GM12878 (cell line): Measurements from ENCODE around the gene SMG5. TPM values are rescaled to one million over a fixed set of nuclear protein-coding genes. Genes with fewer than 3 reads are reported as not detected.

ENCODE experiments used
- ATAC-seq: fragments of 200-7000 bp; cut with Tn5 transposase; 3 replicates; pipeline ENCODE4 v1.9.1; 2020; ENCODE audit warnings: mild to moderate bottlenecking, moderate library complexity
- BruUV-seq: library from RNA; stranded (reverse); fragments of 400-500 nt; replicated peaks from 2 replicates; lab custom pipeline; 2021; lab: Mats Ljungman, UMichigan
- CTCF ChIA-PET: fragments of 300-600 bp; sonication (Branson Sonifier 250); formaldehyde crosslinking; extraction: SDS; loops from one replicate; lab custom pipeline; 2021; ENCODE audit warnings: inconsistent platforms; lab: Yijun Ruan, JAX
- POLR2A ChIA-PET: fragments of 350-600 bp; formaldehyde crosslinking; extraction: SDS; loops from one replicate; lab custom pipeline; 2021; ENCODE audit warnings: inconsistent platforms; lab: Charles Lee
- RAD21 ChIA-PET: fragments of 300-600 bp; sonication (Branson Sonifier 250); formaldehyde crosslinking; loops from one replicate; lab custom pipeline; 2023; ENCODE audit warnings: antibody characterized with exemption; ENCODE audit not compliant: unreplicated experiment; lab: Charles Lee
- SMC1A ChIA-PET: fragments of 300-600 bp; sonication (Branson Sonifier 250); formaldehyde crosslinking; loops from one replicate; lab custom pipeline; 2023; ENCODE audit not compliant: unreplicated experiment, uncharacterized antibody; lab: Charles Lee
- DNase-seq: peaks from one replicate; pipeline ENCODE4 v3.0.0-alpha.2; 2011; ENCODE audit warnings: low read depth, low spot score
- FAIRE-seq: peaks from 3 replicates; lab custom pipeline; 2011; peaks lifted over from hg19 to GRCh38; lab: Jason Lieb, UNC
- H2AFZ ChIP-seq: 2 replicates; pipeline ENCODE4 v1.6.0; 2011; ENCODE audit warnings: low read depth, low read length, control low read depth; ENCODE audit not compliant: control insufficient read depth
- H3K27ac ChIP-seq: 2 replicates; pipeline ENCODE4 v1.5.1; 2011; ENCODE audit warnings: control low read depth; ENCODE audit not compliant: control insufficient read depth, insufficient read depth
- H3K27me3 ChIP-seq, 2 experiments: replicated peaks in 1 of 2; 2 replicates each; pipeline versions ENCODE4 v1.6.0 to v1.6.1; 2011; ENCODE audit warnings: low read length in 1 of 2; ENCODE audit not compliant: control insufficient read depth in 2 of 2, insufficient read depth in 2 of 2
- H3K36me3 ChIP-seq, 2 experiments: 2 replicates each; pipeline ENCODE4 v1.5.1; 2011; ENCODE audit warnings: low read length in 1 of 2; ENCODE audit not compliant: control insufficient read depth in 2 of 2, insufficient read depth in 2 of 2
- H3K4me1 ChIP-seq: 2 replicates; pipeline ENCODE4 v1.6.1; 2011; ENCODE audit warnings: mild to moderate bottlenecking, low read length, moderate library complexity, mixed read lengths; ENCODE audit not compliant: control insufficient read depth, insufficient read depth
- H3K4me2 ChIP-seq: 2 replicates; pipeline ENCODE4 v1.6.0; 2011; ENCODE audit warnings: control low read depth; ENCODE audit not compliant: control insufficient read depth, insufficient read depth
- H3K4me3 ChIP-seq: fragments of 200-600 bp; sonication (generic); 2 replicates; pipeline ENCODE4 v1.5.1; 2016
- H3K79me2 ChIP-seq: 2 replicates; pipeline ENCODE4 v1.6.0; 2011; ENCODE audit warnings: low read length; ENCODE audit not compliant: control insufficient read depth, insufficient read depth
- H3K9ac ChIP-seq: 2 replicates; pipeline ENCODE4 v1.8.0; 2011; ENCODE audit warnings: low read length, control low read depth, mixed read lengths; ENCODE audit not compliant: control insufficient read depth, insufficient read depth
- H3K9me3 ChIP-seq: replicated peaks from 3 replicates; pipeline ENCODE4 v1.5.1; 2011; ENCODE audit warnings: mild to moderate bottlenecking, low read length; ENCODE audit not compliant: control insufficient read depth, insufficient read depth
- H4K20me1 ChIP-seq: 2 replicates; pipeline ENCODE4 v1.6.0; 2011; ENCODE audit not compliant: control insufficient read depth, insufficient read depth
- ATF2 ChIP-seq: IDR thresholded peaks from 2 replicates; pipeline ENCODE4 v1.6.1; 2012; ENCODE audit warnings: low read length, inconsistent platforms
- BCLAF1 ChIP-seq: fragments of 450-650 bp; IDR thresholded peaks from 2 replicates; pipeline ENCODE4 v1.6.1; 2017; ENCODE audit warnings: antibody characterized with exemption, mild to moderate bottlenecking, moderate library complexity
- MEF2A ChIP-seq: IDR thresholded peaks from 2 replicates; pipeline ENCODE4 v1.6.1; 2011; ENCODE audit warnings: low read depth, mild to moderate bottlenecking, low read length, moderate library complexity; ENCODE audit not compliant: insufficient read depth
- PAX8 ChIP-seq: fragments of 450-650 bp; IDR thresholded peaks from 2 replicates; pipeline ENCODE4 v1.6.1; 2017; ENCODE audit warnings: mild to moderate bottlenecking, moderate library complexity
- SIX5 ChIP-seq: IDR thresholded peaks from 2 replicates; pipeline ENCODE4 v1.6.1; 2011; ENCODE audit warnings: mild to moderate bottlenecking, low read depth, low read length, moderate library complexity; ENCODE audit not compliant: severe bottlenecking
- SMC3 ChIP-seq: IDR thresholded peaks from 2 replicates; pipeline ENCODE4 v1.6.1; 2011; ENCODE audit warnings: low read length, improper control_type of control experiment, borderline replicate concordance
- YBX1 ChIP-seq: fragments of 450-650 bp; IDR thresholded peaks from 2 replicates; pipeline ENCODE4 v1.6.1; 2016; ENCODE audit warnings: antibody characterized with exemption
- WGBS: methylation state at CpG from one replicate; pipeline ENCODE4 v1.1.6; 2016; ENCODE audit warnings: low lambda C conversion rate; ENCODE audit not compliant: insufficient replicate concordance, insufficient coverage; ENCODE audit errors: missing lambda C conversion rate; 5-methylcytosine and 5-hydroxymethylcytosine counted together
- in situ Hi-C: fragments of 300-500 bp; cut with MboI; formaldehyde crosslinking; loops from 9 replicates; pipeline ENCODE4 v1.14.3; 2018; ENCODE audit warnings: mixed read lengths
- intact Hi-C: fragments of 100-400 bp; cut with micrococcal nuclease; formaldehyde crosslinking; loops from one replicate; pipeline ENCODE4 v1.14.2; 2022; ENCODE audit not compliant: unreplicated experiment
- polyA plus RNA-seq, 11 experiments: library from polyadenylated mRNA; depleted of rRNA in 4 of 11; unstranded in 6 of 11; stranded (reverse) in 5 of 11; fragments of >200 nt; fragmentation: Nextera tagmentation in 4 of 11; fragmentation: Illumina TruSeq in 1 of 11; extraction: Ambion mirVana in 4 of 11; extraction: Trizol in 1 of 11; gene quantifications; 1 replicate in 1 of 11; 2 replicates in 10 of 11; pipeline versions ENCODE4 v1.2.1 to v1.2.3, GENCODE V29; 2011 to 2016; ENCODE audit warnings: inconsistent platforms in 2 of 11, missing spikeins in 2 of 11, low read depth in 1 of 11
- total RNA-seq, 4 experiments: library from RNA; depleted of rRNA in 3 of 4; stranded (reverse); fragments of >200 nt in 3 of 4; fragmentation: Illumina TruSeq in 1 of 4; extraction: Trizol in 1 of 4; gene quantifications; 2 replicates each; pipeline versions ENCODE4 v1.2.1 to v1.2.3, GENCODE V29; 2013 to 2021
- TF ChIP-seq, protein P1 (sequence below): fragments of 450-650 bp; IDR thresholded peaks from 2 replicates; pipeline ENCODE4 v1.6.1; 2017; ENCODE audit warnings: low read depth, mild to moderate bottlenecking, moderate library complexity
- TF ChIP-seq, protein P2 (sequence below): fragments of 450-650 bp; formaldehyde crosslinking; IDR thresholded peaks from 2 replicates; pipeline ENCODE4 v1.5.0; 2022; ENCODE audit warnings: mild to moderate bottlenecking, missing genetic modification characterization

Gene SMG5
- total and polyA plus RNA-seq, 10 of the 15 experiments (the other 5 are each of a cell fraction or from before 2014, with no cell fraction given), result 0.76 to 61.5 (median 48.8) TPM

GRCh38 chr1:156320560-156320959 is 37.9 kb upstream of the SMG5 start:
- FAIRE-seq (no peak), DNase-seq (no peak)
- Histone ChIP-seq H3K27me3 (no peaks in the 10 kb centered on the region), H2AFZ (no peak overlapping the region), H3K4me1 (no peaks in the 10 kb centered on the region), H3K4me3 (no peak overlapping the region)
- SMC1A ChIA-PET, result interaction anchor here (1.4 to 7.2 kb wide), 2 partner anchors 39 to 97 kb away, joined by 3 to 39 read pairs; partner anchors contain the start of gene SMG5
- BruUV-seq, result no TSS peak
- TF ChIP-seq SIX5 (no peak), PAX8 (no peak), ATF2 (no peak), YBX1 (no peak), SMC3 (no peak), BCLAF1 (no peak), MEF2A (no peak)
- TF ChIP-seq, protein P1, sequence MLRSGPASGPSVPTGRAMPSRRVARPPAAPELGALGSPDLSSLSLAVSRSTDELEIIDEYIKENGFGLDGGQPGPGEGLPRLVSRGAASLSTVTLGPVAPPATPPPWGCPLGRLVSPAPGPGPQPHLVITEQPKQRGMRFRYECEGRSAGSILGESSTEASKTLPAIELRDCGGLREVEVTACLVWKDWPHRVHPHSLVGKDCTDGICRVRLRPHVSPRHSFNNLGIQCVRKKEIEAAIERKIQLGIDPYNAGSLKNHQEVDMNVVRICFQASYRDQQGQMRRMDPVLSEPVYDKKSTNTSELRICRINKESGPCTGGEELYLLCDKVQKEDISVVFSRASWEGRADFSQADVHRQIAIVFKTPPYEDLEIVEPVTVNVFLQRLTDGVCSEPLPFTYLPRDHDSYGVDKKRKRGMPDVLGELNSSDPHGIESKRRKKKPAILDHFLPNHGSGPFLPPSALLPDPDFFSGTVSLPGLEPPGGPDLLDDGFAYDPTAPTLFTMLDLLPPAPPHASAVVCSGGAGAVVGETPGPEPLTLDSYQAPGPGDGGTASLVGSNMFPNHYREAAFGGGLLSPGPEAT, result no peak
- TF ChIP-seq, protein P2, sequence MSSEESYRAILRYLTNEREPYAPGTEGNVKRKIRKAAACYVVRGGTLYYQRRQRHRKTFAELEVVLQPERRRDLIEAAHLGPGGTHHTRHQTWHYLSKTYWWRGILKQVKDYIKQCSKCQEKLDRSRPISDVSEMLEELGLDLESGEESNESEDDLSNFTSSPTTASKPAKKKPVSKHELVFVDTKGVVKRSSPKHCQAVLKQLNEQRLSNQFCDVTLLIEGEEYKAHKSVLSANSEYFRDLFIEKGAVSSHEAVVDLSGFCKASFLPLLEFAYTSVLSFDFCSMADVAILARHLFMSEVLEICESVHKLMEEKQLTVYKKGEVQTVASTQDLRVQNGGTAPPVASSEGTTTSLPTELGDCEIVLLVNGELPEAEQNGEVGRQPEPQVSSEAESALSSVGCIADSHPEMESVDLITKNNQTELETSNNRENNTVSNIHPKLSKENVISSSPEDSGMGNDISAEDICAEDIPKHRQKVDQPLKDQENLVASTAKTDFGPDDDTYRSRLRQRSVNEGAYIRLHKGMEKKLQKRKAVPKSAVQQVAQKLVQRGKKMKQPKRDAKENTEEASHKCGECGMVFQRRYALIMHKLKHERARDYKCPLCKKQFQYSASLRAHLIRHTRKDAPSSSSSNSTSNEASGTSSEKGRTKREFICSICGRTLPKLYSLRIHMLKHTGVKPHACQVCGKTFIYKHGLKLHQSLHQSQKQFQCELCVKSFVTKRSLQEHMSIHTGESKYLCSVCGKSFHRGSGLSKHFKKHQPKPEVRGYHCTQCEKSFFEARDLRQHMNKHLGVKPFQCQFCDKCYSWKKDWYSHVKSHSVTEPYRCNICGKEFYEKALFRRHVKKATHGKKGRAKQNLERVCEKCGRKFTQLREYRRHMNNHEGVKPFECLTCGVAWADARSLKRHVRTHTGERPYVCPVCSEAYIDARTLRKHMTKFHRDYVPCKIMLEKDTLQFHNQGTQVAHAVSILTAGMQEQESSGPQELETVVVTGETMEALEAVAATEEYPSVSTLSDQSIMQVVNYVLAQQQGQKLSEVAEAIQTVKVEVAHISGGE (CRISPR knock-in tag), result no peak
- TF ChIP-seq, all 136 proteins: peak for 0
- H3K4me2 ChIP-seq, result no peak overlapping the region
- no peaks in the 10 kb centered on the region for H3K79me2 ChIP-seq
- in situ Hi-C loops, result no loop called here
- intact Hi-C loops, result no loop called here
- RAD21 ChIA-PET, result no interaction called here
- H3K27ac ChIP-seq, result no peak overlapping the region
- H3K9ac ChIP-seq, result no peak overlapping the region
- peaks cover 27 to 48% of the 10 kb centered on the region in 2 experiments for H3K36me3 ChIP-seq
- H3K9me3 ChIP-seq, result no peaks in the 10 kb centered on the region
- POLR2A ChIA-PET, result no interaction called here
- CTCF ChIA-PET, result interaction anchor here (1.1 to 5.2 kb wide), 9 partner anchors 13 to 230 kb away, joined by 4 to 58 read pairs (median 7); partner anchors contain the start of genes SMG5 and TMEM79
- no peaks in the 10 kb centered on the region for H4K20me1 ChIP-seq
- 78% methylated on average over 3 of the region's 3 CpGs for WGBS
- ATAC-seq, result no peak
